MCF 10A (cell line): ENCODE data around the gene SPPL2B. TPM values are rescaled to one million over a fixed set of nuclear protein-coding genes. Genes with fewer than 3 reads are reported as not detected.

Experiments used
- BruUV-seq: library from RNA; stranded (reverse); fragments of 400-500 nt; replicated peaks from 2 replicates; lab custom pipeline; 2021; lab: Mats Ljungman, UMichigan
- CTCF ChIA-PET: fragments of 300-600 bp; sonication (Branson Sonifier 250); formaldehyde crosslinking; extraction: SDS; loops from one replicate; lab custom pipeline; 2021; ENCODE audit warnings: antibody characterized with exemption, inconsistent platforms; lab: Yijun Ruan, JAX
- POLR2A ChIA-PET: fragments of 300-600, 350-650 bp; sonication (Branson Sonifier 250); formaldehyde crosslinking; extraction: SDS; loops from one replicate; lab custom pipeline; 2020; ENCODE audit warnings: antibody characterized with exemption, inconsistent platforms; lab: Yijun Ruan, JAX
- DNase-seq: peaks from one replicate; pipeline ENCODE4 v3.0.0-alpha.2; 2018; ENCODE audit not compliant: unreplicated experiment
- H3K27ac Mint-ChIP-seq: one replicate; pipeline ENCODE4 v1.8.0; 2022; ENCODE audit warnings: mild to moderate bottlenecking, low read depth, mixed read lengths; ENCODE audit not compliant: unreplicated experiment
- H3K27me3 Mint-ChIP-seq: one replicate; pipeline ENCODE4 v1.8.0; 2022; ENCODE audit warnings: mixed read lengths; ENCODE audit not compliant: insufficient read depth, unreplicated experiment
- H3K36me3 Mint-ChIP-seq: one replicate; pipeline ENCODE4 v1.8.0; 2022; ENCODE audit warnings: mild to moderate bottlenecking, moderate library complexity, mixed read lengths; ENCODE audit not compliant: insufficient read depth, unreplicated experiment
- H3K4me1 Mint-ChIP-seq: one replicate; pipeline ENCODE4 v1.8.0; 2022; ENCODE audit warnings: mixed read lengths; ENCODE audit not compliant: insufficient read depth, unreplicated experiment
- H3K4me3 Mint-ChIP-seq: one replicate; pipeline ENCODE4 v1.8.0; 2022; ENCODE audit warnings: mild to moderate bottlenecking, moderate library complexity, mixed read lengths; ENCODE audit not compliant: unreplicated experiment
- H3K9me3 Mint-ChIP-seq: one replicate; pipeline ENCODE4 v1.8.0; 2022; ENCODE audit warnings: mixed read lengths; ENCODE audit not compliant: unreplicated experiment
- intact Hi-C: fragments of 100-400 bp; cut with micrococcal nuclease; formaldehyde crosslinking; loops from 2 replicates; pipeline ENCODE4 v1.14.1; 2022
- total RNA-seq: library from RNA; stranded (reverse); gene quantifications from 2 replicates; pipeline ENCODE4 v1.2.3, GENCODE V29; 2022
- TF ChIP-seq, protein P1 (sequence below): fragments of 200-600 bp; IDR thresholded peaks from one replicate; pipeline ENCODE4 v1.8.0; 2022; ENCODE audit warnings: antibody characterized with exemption, mild to moderate bottlenecking; ENCODE audit not compliant: unreplicated experiment

Gene SPPL2B
- total RNA-seq, 1 experiment from 2014 or later, result 70.1 TPM

DNA sequence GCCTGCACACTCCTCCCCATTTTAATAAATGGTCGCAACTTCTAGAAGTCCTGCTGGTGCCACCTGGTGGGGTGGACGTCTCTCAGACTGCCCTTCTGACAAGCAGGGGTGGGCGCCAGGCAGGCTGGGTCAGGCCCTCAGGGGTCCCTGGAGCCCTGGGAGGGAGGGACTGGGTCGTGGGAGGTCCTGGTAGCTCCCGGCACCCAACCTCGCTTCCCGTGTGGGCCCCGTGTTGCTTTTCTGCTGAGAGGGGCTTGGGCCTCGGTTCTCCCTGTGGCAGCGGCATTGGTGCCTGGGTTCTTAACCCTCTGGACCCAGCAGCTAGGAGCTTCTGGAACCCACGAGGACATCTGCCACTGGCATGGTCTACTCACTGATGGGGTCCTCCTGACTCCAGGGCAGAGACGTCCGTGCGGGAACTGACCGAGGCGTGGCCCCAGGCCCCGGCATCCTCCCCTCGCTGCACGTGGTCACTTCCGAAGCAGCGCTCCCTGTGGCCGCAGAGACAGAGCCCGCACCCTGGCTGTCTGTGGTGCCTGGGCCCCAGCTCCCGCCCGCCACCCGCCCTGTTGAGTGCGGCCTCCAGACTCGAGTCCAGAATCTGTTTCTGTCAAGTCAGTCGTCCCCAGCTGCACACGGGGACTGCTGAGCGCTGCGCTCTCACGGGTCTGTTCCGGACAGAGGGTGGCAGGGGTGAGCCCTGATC is 25.6 kb downstream of the SPPL2B start:
- Mint-ChIP-seq H3K4me1 (no peaks in the 10 kb centered on the region), H3K4me3 (no peak overlapping the region), H3K27ac (no peak overlapping the region), H3K36me3 (no peaks in the 10 kb centered on the region), H3K27me3 (no peaks in the 10 kb centered on the region), H3K9me3 (no peaks in the 10 kb centered on the region)
- BruUV-seq, result no TSS peak
- intact Hi-C loops, result no loop called here
- ChIA-PET CTCF (no interaction called here), POLR2A (no interaction called here)
- TF ChIP-seq, protein P1, sequence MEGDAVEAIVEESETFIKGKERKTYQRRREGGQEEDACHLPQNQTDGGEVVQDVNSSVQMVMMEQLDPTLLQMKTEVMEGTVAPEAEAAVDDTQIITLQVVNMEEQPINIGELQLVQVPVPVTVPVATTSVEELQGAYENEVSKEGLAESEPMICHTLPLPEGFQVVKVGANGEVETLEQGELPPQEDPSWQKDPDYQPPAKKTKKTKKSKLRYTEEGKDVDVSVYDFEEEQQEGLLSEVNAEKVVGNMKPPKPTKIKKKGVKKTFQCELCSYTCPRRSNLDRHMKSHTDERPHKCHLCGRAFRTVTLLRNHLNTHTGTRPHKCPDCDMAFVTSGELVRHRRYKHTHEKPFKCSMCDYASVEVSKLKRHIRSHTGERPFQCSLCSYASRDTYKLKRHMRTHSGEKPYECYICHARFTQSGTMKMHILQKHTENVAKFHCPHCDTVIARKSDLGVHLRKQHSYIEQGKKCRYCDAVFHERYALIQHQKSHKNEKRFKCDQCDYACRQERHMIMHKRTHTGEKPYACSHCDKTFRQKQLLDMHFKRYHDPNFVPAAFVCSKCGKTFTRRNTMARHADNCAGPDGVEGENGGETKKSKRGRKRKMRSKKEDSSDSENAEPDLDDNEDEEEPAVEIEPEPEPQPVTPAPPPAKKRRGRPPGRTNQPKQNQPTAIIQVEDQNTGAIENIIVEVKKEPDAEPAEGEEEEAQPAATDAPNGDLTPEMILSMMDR, result no peak
- no peak for DNase-seq

- no peak for DNase-seq
- BruUV-seq, result no TSS peak
- intact Hi-C loops, result no loop called here
- Mint-ChIP-seq H3K4me1 (no peaks in the 10 kb centered on the region), H3K4me3 (no peak overlapping the region), H3K36me3 (no peaks in the 10 kb centered on the region), H3K27ac (no peak overlapping the region), H3K9me3 (no peaks in the 10 kb centered on the region), H3K27me3 (no peaks in the 10 kb centered on the region)
- ChIA-PET CTCF (no interaction called here), POLR2A (interaction anchor here (0.6 kb wide), 1 partner anchor 136 kb away, joined by 3 read pairs; no protein-coding TSS in a partner anchor)
- TF ChIP-seq, protein P1, result no peak
These were observed 26.2 kb downstream of the SPPL2B start for GRCh38 chr19:2354670-2355069.

DNA sequence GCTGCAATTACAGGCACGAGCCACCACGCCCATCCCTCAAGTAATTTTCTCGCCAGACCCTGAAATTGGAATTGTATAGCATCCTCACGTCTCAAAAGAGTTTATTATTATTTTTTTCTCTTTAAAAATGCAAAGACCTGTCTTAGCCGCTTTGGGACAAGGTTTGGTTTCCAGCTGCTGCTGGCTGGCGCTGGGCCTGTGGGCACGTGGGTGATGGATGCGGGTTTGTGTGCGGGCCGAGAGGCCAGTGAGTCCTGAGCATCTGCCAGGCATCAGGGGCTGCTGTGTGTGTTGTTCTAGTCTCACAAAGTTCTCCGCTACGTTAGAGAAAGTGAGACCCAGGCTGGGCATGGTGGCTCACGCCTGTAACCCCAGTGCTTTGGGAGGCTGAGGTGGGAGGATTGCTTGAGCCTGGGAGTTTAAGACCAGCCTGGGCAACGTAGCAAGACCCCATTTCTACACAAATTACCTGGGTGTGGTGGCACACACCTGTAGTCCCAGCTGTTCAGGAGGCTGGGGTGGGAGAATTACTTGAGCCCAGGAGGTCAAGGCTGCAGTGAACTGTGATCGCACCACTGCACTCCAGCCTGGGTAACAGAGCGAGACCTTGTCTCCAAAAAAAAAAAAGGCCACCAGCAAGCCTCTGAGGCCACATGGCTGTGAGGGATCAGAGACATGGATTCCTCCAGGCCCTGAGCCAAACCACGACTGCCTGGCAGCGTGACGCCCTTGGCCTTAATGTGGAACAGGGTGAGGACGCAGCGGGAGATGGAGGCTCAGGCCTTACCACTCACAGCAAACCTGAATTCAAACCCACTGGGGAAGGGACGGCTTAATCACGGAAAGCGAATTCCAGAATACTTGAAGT is 26.9 kb downstream of the SPPL2B start:
- H3K36me3 Mint-ChIP-seq, result no peaks in the 10 kb centered on the region
- ChIA-PET POLR2A (interaction anchor here (0.6 kb wide), 1 partner anchor 135 kb away, joined by 3 read pairs; no protein-coding TSS in a partner anchor), CTCF (interaction anchor here (0.6 kb wide), 1 partner anchor 33 kb away, joined by 3 read pairs; no protein-coding TSS in a partner anchor)
- no TSS peak for BruUV-seq
- H3K4me3 Mint-ChIP-seq, result no peak overlapping the region
- H3K9me3 Mint-ChIP-seq, result no peaks in the 10 kb centered on the region
- no peaks in the 10 kb centered on the region for H3K4me1 Mint-ChIP-seq
- DNase-seq, result no peak
- no peak overlapping the region for H3K27ac Mint-ChIP-seq
- H3K27me3 Mint-ChIP-seq, result peaks cover 5% of the 10 kb centered on the region
- TF ChIP-seq, protein P1, result no peak
- intact Hi-C loops, result no loop called here
